WTC11 (cell line): ENCODE measurements around the gene MT1F.

ENCODE experiments used
- CREB1 ChIP-seq: sonication (generic); formaldehyde crosslinking; IDR thresholded peaks from 2 replicates; pipeline ENCODE4 v1.8.0; 2023; ENCODE audit warnings: mild to moderate bottlenecking, missing genetic modification reagents
- CTCF ChIP-seq: fragments of 200-600 bp; IDR thresholded peaks from 2 replicates; pipeline ENCODE4 v1.8.0; 2022; ENCODE audit warnings: antibody characterized with exemption
- GABPB1 ChIP-seq: sonication (generic); formaldehyde crosslinking; IDR thresholded peaks from 2 replicates; pipeline ENCODE4 v1.8.1; 2023; ENCODE audit warnings: mild to moderate bottlenecking, missing genetic modification reagents
- USF2 ChIP-seq: sonication (generic); formaldehyde crosslinking; IDR thresholded peaks from 2 replicates; pipeline ENCODE4 v1.8.1; 2023; ENCODE audit warnings: mild to moderate bottlenecking, missing genetic modification reagents, moderate library complexity
- ZBTB21 ChIP-seq: sonication (generic); formaldehyde crosslinking; IDR thresholded peaks from 2 replicates; pipeline ENCODE4 v1.8.1; 2023; ENCODE audit warnings: mild to moderate bottlenecking, missing genetic modification reagents, borderline replicate concordance

GRCh38 chr16:56608043-56608875 lies 49.5 kb upstream of the MT1F start, which contains the start of gene MT2A:
- TF ChIP-seq CREB1 (CRISPR knock-in tag) (no peak), GABPB1 (peak; percentile 67; the same call in 1 of the 2 replicates), CTCF (no peak), ZBTB21 (CRISPR knock-in tag) (no peak), USF2 (no peak)
